Neural progenitor cell (in vitro differentiated cells): Measurements from ENCODE around the gene VPS33B.

Source experiments
- EZH2phosphoT487 ChIP-seq: fragments of 200-600 bp; sonication (generic); IDR thresholded peaks from 2 replicates; pipeline ENCODE4 v1.6.1; 2017; ENCODE audit warnings: antibody characterized with exemption
- TF ChIP-seq, protein P1 (sequence below): fragments of 200-600 bp; sonication (generic); IDR thresholded peaks from 2 replicates; pipeline ENCODE4 v1.5.1; 2017; ENCODE audit warnings: antibody characterized with exemption, mild to moderate bottlenecking

- TF ChIP-seq, protein P1, sequence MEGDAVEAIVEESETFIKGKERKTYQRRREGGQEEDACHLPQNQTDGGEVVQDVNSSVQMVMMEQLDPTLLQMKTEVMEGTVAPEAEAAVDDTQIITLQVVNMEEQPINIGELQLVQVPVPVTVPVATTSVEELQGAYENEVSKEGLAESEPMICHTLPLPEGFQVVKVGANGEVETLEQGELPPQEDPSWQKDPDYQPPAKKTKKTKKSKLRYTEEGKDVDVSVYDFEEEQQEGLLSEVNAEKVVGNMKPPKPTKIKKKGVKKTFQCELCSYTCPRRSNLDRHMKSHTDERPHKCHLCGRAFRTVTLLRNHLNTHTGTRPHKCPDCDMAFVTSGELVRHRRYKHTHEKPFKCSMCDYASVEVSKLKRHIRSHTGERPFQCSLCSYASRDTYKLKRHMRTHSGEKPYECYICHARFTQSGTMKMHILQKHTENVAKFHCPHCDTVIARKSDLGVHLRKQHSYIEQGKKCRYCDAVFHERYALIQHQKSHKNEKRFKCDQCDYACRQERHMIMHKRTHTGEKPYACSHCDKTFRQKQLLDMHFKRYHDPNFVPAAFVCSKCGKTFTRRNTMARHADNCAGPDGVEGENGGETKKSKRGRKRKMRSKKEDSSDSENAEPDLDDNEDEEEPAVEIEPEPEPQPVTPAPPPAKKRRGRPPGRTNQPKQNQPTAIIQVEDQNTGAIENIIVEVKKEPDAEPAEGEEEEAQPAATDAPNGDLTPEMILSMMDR: no peak
- TF ChIP-seq EZH2phosphoT487: no peak
Observed at GRCh38 chr15:91068436-91068835, 46.0 kb upstream of the VPS33B start.
